ENCODE data around the gene PTPRD.
"Not testable (repeated sequence)": the region's sequence is repeated elsewhere in the genome, so short reads cannot be mapped to it uniquely, and the experiment has no call there.

Gene PTPRD

GRCh38 chr9:10488937-10489336, 123.9 kb downstream of the PTPRD start:
- no peak for DNase-seq (ENCODE audit: low read depth in 2 of 3, low spot score in 1 of 3)

GRCh38 chr9:10479172-10479571, 133.6 kb downstream of the PTPRD start:
- DNase-seq (ENCODE audit: low read depth in 2 of 3, low spot score in 1 of 3), result no peak

DNA sequence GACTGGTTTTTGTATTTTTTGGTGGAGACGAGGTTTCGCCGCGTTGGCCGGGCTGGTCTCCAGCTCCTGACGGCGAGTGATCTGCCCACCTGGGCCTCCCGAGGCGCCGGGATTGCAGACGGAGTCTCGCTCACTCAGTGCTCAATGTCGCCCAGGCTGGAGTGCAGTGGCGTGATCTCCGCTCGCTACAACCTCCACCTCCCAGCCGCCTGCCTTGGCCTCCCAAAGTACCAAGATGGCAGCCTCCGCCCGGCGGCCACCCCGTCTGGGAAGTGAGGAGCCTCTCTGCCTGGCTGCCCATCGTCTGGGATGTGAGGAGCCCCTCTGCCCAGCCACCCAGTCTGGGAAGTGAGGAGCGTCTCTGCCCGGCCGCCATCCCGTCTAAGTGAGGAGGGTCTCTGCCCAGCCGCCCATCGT, 163.6 kb downstream of the PTPRD start:
- not testable (repeated sequence) for DNase-seq (ENCODE audit: low read depth in 2 of 3, low spot score in 1 of 3)

DNA sequence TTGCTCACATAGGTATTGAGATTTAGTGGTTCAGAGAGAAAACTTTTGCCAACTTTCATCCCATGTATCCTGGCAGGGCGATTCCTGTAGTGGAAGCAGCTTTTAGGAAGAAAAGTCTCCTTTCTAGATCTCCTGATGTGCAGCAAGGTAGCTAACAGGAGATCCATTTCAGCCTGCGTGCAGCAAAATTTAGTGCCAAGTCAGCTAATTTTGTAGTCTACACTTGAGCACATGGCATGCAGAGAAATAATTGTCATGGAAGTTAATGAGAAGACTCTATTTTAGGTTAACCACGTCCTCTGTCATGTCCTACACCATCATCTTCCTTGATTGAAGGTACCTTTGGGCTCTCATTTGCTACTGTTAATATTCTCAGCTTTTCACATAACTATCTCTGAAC, 165.8 kb downstream of the PTPRD start:
- no peak for DNase-seq (ENCODE audit: low read depth in 2 of 3, low spot score in 1 of 3)

- no peak for DNase-seq (ENCODE audit: low read depth in 2 of 3, low spot score in 1 of 3)
Observed at GRCh38 chr9:10443868-10444204, 169.0 kb downstream of the PTPRD start.

DNA sequence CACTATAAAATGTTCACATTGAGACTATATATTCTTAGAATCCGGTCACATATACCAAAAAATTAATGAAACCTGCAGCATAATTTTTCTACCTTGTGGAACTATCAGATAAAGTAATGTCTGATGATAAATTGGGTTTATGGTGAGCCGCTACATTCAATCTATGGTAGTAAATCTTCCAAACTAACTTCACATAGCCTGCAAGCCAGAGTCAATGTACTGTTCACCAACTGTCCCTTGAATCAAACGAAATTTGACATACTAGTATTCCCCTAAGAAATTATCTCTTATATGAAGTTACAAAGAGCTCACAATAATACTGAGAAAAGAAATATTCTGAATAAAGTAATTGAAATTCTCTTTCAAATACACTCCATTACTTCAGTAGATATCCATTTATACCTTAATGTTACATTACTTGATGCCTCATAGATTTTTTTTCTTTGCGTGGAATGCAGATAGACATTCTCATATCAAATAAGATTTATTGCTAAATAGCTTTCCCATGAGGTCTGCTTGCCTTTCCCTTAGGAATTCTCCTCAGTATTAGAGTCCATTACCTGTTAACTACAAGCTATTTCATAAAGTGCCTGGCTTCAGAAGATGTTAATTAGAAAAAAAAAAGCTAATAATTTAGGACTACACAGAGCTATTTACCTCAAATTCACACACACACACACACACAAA, 169.5 kb downstream of the PTPRD start:
- no peak for DNase-seq (ENCODE audit: low read depth in 2 of 3, low spot score in 1 of 3)

DNA sequence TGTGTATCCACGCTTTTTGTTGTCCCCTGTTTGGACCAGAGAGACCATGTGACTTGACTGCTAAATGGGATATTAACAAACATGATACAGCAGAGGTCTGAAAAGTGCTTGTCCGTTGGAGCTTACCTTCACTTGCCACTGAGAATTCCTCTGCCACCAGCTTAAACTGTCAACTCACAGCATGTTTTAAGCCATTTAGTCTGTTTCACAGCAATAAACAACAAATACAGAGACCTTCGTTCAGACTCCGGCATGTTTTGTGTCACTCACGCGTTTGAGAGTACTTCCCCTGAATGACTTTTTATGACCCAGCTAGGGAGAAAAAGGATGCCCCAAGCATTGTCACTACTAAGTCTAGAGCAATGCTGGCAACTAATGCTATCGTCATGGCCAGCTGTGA, 173.8 kb downstream of the PTPRD start:
- DNase-seq (ENCODE audit: low read depth in 2 of 3, low spot score in 1 of 3), result no peak

GRCh38 chr9:10436756-10437155, 176.0 kb downstream of the PTPRD start:
- no peak for DNase-seq (ENCODE audit: low read depth in 2 of 3, low spot score in 1 of 3)

- DNase-seq (ENCODE audit: low read depth in 2 of 3, low spot score in 1 of 3), result no peak
Observed at GRCh38 chr9:10434412-10434811, 178.4 kb downstream of the PTPRD start.

DNA sequence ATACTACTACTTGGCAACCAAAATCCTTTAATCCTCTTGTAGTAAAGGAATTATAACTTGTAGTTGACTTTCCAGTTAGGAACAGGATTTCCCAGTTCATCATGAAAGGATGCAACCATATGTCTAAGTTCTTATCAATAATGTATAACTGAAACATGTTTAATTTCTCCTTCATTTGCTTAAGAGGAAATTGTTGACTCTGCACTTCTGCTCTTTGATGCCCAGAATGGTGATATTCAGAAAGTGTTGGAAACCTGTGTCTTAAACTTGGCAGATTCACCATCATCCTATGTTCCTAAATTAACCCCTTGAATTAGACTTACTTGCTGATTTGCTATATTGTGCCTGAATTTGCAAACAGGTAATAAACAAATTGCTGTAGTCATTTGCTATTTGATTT, 201.5 kb downstream of the PTPRD start:
- no peak for DNase-seq (ENCODE audit: low read depth in 2 of 3, low spot score in 1 of 3)

GRCh38 chr9:10403283-10403682, 209.5 kb downstream of the PTPRD start:
- no peak for DNase-seq (ENCODE audit: low read depth in 2 of 3, low spot score in 1 of 3)

- DNase-seq (ENCODE audit: low read depth in 2 of 3, low spot score in 1 of 3), result no peak
Observed at GRCh38 chr9:10396615-10397014, 216.2 kb downstream of the PTPRD start.

GRCh38 chr9:10387282-10387681, 225.5 kb downstream of the PTPRD start:
- DNase-seq (ENCODE audit: low read depth in 2 of 3, low spot score in 1 of 3), result no peak

GRCh38 chr9:10371824-10372223, 241.0 kb downstream of the PTPRD start:
- no peak for DNase-seq (ENCODE audit: low read depth in 2 of 3, low spot score in 1 of 3)

DNA sequence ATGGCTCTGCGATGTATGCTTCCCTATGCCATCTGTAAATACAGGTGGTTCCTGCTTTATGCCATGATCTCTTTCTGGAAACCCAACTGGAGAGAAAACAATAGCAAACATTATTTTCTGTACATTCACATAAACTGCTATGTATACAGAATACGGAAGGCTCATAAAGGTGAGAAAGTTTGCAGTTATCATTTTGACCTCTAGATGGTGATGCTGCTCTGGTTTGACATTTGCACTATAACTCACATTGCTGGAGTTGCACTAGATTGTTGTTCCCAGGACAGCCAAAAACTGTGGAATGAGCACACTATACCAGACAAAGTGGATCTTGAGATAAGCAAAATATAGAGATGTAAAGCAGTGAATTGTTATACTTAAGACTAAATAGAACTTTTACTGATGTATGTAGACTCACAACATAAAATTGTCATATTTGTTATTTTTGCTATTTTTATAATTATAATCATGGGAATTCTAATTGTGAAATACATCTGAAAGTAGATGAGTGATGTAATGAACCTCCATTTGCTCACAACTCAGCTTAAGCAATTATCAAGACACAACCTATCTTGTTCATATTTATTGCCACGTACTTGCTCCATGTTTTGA, 246.5 kb downstream of the PTPRD start:
- DNase-seq (ENCODE audit: low read depth in 2 of 3, low spot score in 1 of 3), result peak in 1 of 3 donors; percentile 2

- no peak for DNase-seq (ENCODE audit: low read depth in 2 of 3, low spot score in 1 of 3)
Observed at GRCh38 chr9:10354591-10354990, 258.2 kb downstream of the PTPRD start.

GRCh38 chr9:10345621-10346020, 267.2 kb downstream of the PTPRD start:
- DNase-seq (ENCODE audit: low read depth in 2 of 3, low spot score in 1 of 3), result not testable (repeated sequence)

DNA sequence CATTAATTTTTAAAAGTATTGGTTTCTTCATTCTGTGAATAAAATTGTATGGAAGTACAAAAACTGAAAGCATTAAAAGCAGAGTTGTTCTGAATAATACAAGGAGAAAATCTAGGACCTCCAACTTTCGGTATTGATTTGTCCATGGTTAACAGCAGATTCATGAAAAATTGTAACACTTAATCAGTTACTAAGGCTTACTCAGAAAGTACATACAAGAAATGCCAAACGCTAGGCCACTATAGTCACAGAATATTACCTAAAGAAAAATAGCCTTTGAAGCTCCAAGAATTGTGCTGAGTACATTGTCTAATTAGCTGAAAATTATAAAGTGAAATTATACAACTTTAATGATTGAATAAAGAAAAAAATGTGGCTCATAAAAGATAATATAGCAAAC, 271.7 kb downstream of the PTPRD start:
- DNase-seq (ENCODE audit: low read depth in 2 of 3, low spot score in 1 of 3), result no peak

DNA sequence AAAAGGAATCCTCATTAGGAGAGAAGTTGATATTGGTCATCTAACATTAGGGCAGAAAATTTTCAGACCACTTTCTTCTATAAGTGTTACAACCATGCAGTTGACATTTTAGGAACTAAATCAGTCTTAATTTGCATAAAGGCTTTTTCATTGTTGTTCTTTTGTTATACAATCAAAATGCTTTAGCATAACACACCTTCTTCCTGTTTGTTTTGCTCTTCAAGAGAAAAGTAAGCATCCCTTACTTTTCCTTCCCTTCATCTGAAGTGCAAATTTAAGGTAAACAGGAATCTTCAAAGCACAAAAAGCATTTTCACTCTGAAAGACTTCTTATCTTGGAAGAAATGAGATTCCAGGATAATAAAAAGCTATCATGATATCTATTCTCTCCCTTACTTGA, 273.6 kb downstream of the PTPRD start:
- no peak for DNase-seq (ENCODE audit: low read depth in 2 of 3, low spot score in 1 of 3)

GRCh38 chr9:10331157-10331556, 281.6 kb downstream of the PTPRD start:
- DNase-seq (ENCODE audit: low read depth in 2 of 3, low spot score in 1 of 3), result no peak

- DNase-seq (ENCODE audit: low read depth in 2 of 3, low spot score in 1 of 3), result no peak
Observed at GRCh38 chr9:10282084-10282483, 330.7 kb downstream of the PTPRD start.

GRCh38 chr9:10274988-10275387, 337.8 kb downstream of the PTPRD start:
- DNase-seq (ENCODE audit: low read depth in 2 of 3, low spot score in 1 of 3), result no peak

GRCh38 chr9:10274175-10274574, 338.6 kb downstream of the PTPRD start:
- no peak for DNase-seq (ENCODE audit: low read depth in 2 of 3, low spot score in 1 of 3)
